Skin epidermis (tissue), 12 donors: ENCODE measurements around the gene ZNF891.

Experiments used
- H3K27ac ChIP-seq, 21 experiments: fragments of 200-600 bp; sonication (generic) in 11 of 21; one replicate each; pipeline ENCODE4 v1.5.0; 2020; ENCODE audit warnings: mild to moderate bottlenecking in 3 of 21, inconsistent platforms in 2 of 21, moderate library complexity in 2 of 21
- H3K4me3 ChIP-seq, 7 experiments: fragments of 200-600 bp; sonication (generic) in 2 of 7; one replicate each; pipeline ENCODE4 v1.5.0; 2020; ENCODE audit warnings: inconsistent platforms in 2 of 7, mild to moderate bottlenecking in 2 of 7, moderate library complexity in 1 of 7

The ZNF891 gene

GRCh38 chr12:133130038-133130807, at the start of gene ZNF891, which contains the start of gene ZNF10:
Gene ZNF891, minus strand, starts transcription at chr12:133130274. Its CDS starts 8,356 bp downstream, at chr12:133121918.
Gene ZNF10, plus strand, starts transcription at chr12:133130627. Its CDS starts 13,866 bp downstream, at chr12:133144493.
- Histone ChIP-seq H3K4me3 (peak within 1 kb of the TSS; percentile 61 to 93 (median 79)), H3K27ac (peak within 1 kb of the TSS; percentile 52 to 99 (median 95))

GRCh38 chr12:133174901-133175300, 44.8 kb upstream of the ZNF891 start:
- Histone ChIP-seq H3K4me3 (no peak overlapping the region), H3K27ac (no peak overlapping the region)

DNA sequence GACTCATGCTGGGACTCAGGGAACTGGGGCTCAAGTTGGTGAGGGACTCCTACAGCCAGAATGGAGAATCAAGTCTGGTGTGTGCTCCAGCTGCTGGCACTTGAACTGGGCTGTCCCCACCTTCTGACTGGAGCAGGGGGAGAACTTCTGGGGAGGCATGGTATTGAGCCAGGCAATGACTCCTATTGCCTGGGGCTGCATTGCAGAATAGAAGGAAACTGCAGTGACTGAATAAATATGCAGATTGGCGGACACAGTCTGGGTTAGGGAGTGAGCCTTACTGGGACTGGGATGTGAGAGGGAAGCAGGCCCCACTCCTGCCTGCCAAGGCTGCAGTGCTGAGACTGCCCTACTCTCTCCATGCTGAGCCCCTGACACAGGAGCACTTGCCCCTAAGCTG, 42.4 kb upstream of the ZNF891 start:
- Histone ChIP-seq H3K4me3 (no peak overlapping the region), H3K27ac (no peak overlapping the region)

GRCh38 chr12:133165776-133166175, 35.7 kb upstream of the ZNF891 start:
- Histone ChIP-seq H3K4me3 (no peak overlapping the region), H3K27ac (no peak overlapping the region)

- Histone ChIP-seq H3K27ac (no peak overlapping the region), H3K4me3 (no peak overlapping the region)
These were observed 26.1 kb upstream of the ZNF891 start for GRCh38 chr12:133156125-133156690.

DNA sequence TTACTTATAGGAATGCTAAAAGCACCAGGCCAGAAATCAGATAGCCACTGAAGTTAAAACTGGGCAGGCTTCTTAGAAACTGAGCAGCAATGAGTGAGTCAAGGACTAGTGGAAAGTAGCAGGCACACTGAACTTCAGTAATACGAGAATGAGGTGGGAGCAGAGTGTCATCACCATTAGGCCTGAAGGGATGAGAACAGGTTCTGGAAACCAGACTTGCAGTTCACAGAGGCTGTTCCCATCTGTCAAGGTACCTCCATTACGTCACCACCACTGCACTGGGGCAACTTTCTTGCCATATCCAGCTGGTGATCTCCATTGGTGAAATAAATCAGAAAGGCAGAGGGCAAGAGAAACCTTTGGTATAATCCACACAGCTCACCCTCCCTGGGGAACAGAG, 15.9 kb upstream of the ZNF891 start:
- H3K27ac ChIP-seq = no peak overlapping the region
- H3K4me3 ChIP-seq = no peak overlapping the region

DNA sequence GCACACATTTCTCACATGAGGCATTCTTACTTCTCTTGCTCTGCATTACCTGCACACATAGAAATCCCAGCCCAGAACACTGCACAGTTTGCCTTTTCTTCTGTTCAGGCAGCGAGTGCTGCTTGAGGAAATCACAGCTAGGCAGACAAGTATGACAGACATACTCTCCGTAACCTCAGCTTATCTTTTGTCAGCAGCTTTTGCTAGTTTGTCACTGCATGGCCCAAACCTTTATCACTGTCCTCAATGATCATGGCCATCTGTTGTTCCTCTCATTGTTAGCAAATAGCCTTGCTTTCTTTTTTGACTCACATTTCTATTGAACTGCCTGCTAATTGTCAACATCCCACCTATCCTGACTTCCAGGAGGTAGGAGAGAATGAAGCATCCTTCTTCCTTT, 5.7 kb upstream of the ZNF891 start:
- Histone ChIP-seq H3K4me3 (no peak overlapping the region), H3K27ac (no peak overlapping the region)

DNA sequence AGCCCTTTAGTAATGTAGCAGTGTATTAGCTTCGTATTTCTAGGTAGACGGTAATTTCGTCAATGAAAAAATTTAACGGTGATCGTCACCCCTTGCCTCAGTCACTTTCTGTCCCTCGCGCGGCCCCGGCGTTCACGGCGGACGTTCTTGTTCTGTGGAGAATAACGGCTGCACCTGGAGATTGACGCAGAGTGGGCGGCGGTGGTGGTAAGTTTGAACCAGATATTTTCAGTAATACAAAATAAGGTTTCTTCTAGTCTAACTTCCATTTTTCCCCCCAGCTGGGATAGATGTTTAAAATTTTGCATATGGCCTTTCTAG, 694 bp upstream of the ZNF891 start:
- peak overlapping the region in 20 of 21 experiments; percentile 81 to 99 (median 95) for H3K27ac ChIP-seq
- peak overlapping the region; percentile 61 to 93 (median 79) for H3K4me3 ChIP-seq

DNA sequence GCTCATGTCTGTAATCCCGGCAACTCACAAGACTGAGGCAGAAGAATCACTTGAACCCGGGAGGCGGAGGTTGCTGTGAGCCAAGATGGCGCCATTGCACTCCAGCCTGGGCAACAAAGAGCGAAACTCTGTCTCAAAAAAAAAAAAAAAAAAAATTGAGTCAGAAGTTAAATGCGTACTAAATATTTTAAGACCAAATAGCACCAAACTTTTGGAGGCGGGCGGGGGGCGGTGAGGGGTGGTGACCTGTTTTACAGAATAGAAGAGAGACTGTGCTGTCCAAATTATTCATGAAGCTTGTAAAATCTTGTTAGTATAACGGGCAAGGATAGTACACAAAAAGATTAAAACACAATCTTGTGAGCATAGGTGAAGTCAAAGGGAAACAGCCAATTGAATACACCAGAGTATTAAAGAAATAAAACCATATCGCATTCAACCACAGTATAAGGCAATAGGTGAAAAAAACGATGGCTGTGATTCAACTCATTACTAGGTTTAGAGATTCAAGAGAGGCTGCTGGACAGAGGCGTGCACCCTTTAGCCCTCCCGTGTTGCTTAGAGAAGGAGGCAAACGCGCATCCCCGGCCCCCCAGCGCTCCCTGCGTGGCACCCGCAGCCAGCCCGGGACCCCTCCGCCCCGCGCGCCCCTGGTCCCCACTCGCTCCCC, 571 bp downstream of the ZNF891 start:
- peak overlapping the region; percentile 61 to 93 (median 79) for H3K4me3 ChIP-seq
- H3K27ac ChIP-seq = peak overlapping the region; percentile 52 to 99 (median 95)

DNA sequence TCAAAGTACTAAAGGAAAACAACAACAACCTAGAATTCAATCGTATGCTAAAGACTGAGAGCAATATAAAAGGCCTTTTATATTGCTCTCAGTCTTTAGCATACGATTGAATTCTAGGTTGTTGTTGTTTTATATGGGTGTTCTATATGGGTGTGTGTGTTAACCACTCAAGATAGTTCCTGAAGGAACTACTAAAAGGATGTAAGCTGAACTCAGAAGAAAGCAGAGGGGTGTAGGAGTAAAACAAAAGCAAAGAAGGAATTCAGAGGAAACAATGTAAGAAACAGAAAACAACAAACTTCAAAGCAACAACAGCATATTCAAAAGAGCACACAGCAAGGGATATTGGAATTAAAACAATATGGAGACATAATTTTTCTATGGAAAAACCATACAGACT, 5.4 kb downstream of the ZNF891 start:
- Histone ChIP-seq H3K4me3 (no peak overlapping the region), H3K27ac (no peak overlapping the region)

GRCh38 chr12:133120385-133121191, 9.5 kb downstream of the ZNF891 start:
- Histone ChIP-seq H3K27ac (no peak overlapping the region), H3K4me3 (no peak overlapping the region)

DNA sequence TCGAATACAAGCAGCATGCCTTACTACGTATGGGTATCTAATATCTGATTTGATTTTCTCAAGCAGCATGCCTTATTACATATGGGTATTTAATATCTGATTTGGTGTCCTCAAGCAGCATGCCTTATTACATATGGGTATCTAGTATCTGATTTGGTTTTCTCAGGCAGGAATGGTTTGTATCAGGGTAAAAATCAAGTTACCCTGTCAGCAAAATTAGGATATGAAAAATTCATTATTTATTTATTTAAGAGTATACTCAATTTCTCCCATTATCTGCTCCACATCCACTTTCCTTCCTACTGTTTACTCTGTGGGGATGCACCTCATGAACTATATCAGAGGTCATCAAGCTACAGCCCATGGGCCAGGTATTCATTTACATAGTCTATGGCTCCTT, 21.9 kb downstream of the ZNF891 start:
- Histone ChIP-seq H3K27ac (no peak overlapping the region), H3K4me3 (no peak overlapping the region)

DNA sequence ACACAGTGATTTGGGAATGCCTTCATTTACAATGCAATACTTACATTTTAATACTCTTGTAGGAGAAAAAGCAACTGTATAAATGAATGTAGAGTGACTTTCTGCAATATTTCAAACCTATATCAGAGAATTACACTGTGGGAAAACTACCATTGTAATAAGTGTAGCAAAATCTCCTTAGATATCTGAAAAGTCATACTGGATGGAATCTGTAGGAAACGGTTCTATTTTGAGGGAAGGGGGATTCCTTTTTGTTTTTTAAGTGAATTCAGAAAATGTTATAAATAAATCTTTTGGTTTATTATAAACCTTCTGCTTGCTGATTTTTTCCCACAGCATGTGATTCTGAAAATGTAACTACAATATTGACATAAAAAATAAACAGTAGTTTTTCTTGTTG, 23.0 kb downstream of the ZNF891 start:
- Histone ChIP-seq H3K4me3 (no peak overlapping the region), H3K27ac (no peak overlapping the region)

GRCh38 chr12:133106253-133106652, 23.8 kb downstream of the ZNF891 start:
- Histone ChIP-seq H3K27ac (no peak overlapping the region), H3K4me3 (no peak overlapping the region)

DNA sequence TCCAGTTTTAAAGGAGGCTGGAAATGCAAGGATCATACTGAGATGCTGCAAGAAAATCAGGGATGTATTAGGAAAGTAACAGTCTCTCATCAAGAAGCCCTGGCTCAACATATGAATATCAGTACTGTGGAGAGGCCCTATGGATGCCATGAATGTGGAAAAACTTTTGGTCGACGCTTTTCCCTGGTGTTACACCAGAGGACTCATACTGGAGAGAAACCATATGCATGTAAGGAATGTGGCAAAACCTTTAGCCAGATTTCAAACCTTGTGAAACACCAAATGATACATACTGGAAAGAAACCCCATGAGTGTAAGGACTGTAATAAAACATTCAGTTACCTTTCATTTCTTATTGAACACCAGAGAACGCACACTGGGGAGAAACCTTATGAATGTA, 24.5 kb downstream of the ZNF891 start:
- no peak overlapping the region for H3K27ac ChIP-seq

DNA sequence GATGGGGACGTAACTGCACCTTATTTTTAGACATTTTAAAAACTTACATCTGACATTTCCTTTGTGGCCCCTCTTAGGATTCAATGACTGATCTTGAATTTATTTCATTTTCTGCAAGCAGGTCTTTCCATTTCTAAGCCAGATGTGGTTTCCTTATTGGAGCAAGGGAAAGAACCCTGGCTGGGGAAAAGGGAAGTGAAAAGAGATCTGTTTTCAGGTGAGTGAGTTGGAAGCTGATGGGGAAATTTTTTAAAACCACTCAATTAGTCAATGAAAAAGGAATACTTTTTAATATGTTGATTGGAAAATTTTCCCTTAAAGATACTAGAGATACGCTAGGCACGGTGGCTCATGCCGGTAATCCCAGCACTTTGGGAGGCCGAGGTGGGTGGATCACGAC, 46.7 kb downstream of the ZNF891 start:
- no peak overlapping the region for H3K4me3 ChIP-seq
- no peak overlapping the region for H3K27ac ChIP-seq

More for the DNA sequence above, 24.5 kb downstream of the ZNF891 start:
- no peak overlapping the region for H3K4me3 ChIP-seq

DNA sequence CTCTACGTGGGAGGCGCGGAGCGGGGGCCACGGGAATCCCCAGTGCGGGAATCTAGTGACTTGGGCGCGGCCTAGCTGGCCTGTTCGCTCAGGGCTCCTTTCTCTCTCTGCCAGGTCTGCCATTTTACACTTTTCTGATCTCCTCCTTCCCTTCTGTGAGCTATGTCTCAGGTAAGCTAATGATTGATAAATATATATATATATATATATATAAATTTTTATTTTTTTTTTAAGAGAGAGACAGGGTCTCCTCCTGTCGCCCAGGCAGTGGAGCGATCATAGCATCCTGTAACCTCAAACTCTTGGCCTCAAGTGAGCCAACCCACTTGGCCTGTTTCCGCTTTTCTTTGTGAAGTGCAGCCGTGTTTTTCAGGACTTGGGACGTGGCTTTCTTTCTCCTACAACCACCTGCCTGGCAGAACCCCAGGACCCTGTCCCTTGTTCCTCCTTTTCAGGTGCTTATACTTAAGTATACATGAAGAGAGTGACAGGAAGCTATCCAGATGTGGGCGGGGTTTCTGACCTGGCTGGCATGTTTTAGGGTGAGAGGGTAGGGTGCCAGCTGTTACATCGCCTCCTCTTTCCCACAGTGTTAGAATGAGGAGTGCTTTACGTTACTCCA, 48.8 kb downstream of the ZNF891 start:
- Histone ChIP-seq H3K4me3 (peak overlapping the region; percentile 66 to 91 (median 84)), H3K27ac (peak overlapping the region; percentile 91 to 98 (median 96))

GRCh38 chr12:133080368-133081158, 49.5 kb downstream of the ZNF891 start, which contains the start of gene ZNF140:
Gene ZNF140, plus strand, starts transcription at chr12:133080923. Its CDS starts 398 bp downstream, at chr12:133081321.
- Histone ChIP-seq H3K27ac (peak within 1 kb of the TSS; percentile 91 to 98 (median 96)), H3K4me3 (peak within 1 kb of the TSS; percentile 66 to 91 (median 84))

DNA sequence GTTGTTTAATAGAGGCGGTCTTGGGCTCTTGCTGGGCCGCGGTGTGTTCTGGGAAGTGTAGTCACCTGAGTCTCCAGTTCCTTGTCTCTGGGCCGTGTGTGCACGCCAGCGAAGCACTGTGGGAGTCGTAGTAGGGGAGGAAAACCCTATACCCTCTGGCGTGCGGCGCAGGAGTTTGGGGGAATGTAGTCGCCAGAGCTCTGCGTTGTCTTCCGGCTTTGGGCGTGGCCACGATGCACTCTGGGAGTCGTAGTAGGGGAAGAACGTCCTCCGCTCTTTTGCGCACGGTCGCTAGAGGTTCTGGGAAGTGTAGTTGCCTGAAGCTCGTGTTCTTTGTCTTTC, 50.1 kb downstream of the ZNF891 start:
- peak overlapping the region; percentile 66 to 91 (median 84) for H3K4me3 ChIP-seq
- H3K27ac ChIP-seq = peak overlapping the region; percentile 35 to 98 (median 96)
